K562 (cell line): ENCODE results near the gene GDF2. TPM values are rescaled to one million over a fixed set of nuclear protein-coding genes. Genes with fewer than 3 reads are reported as not detected.

Experiments used
- ATAC-seq: fragments of 200-7000 bp; cut with Tn5 transposase; 3 replicates; pipeline ENCODE4 v1.9.1; 2020; ENCODE audit warnings: moderate library complexity
- BruUV-seq: library from RNA; stranded (reverse); fragments of 400-500 nt; replicated peaks from 2 replicates; lab custom pipeline; 2021; lab: Mats Ljungman, UMichigan
- CTCF ChIA-PET: fragments of 300-600 bp; formaldehyde crosslinking; extraction: SDS; loops from one replicate; lab custom pipeline; 2021; ENCODE audit warnings: low intra/inter-chr PET ratio; lab: Yijun Ruan, JAX
- POLR2A ChIA-PET: fragments of 300-600, 350-650 bp; sonication (Branson Sonifier 250); formaldehyde crosslinking; extraction: SDS; loops from one replicate; lab custom pipeline; 2021; ENCODE audit warnings: antibody characterized with exemption, inconsistent platforms; lab: Yijun Ruan, JAX
- DNase-seq, 4 experiments: peaks; one replicate each; pipeline versions ENCODE4 v3.0.0 to v3.0.0-alpha.2; 2011 to 2018; ENCODE audit warnings: low spot score in 3 of 4, mixed read lengths in 3 of 4; ENCODE audit errors: extremely low read depth in 1 of 4
- FAIRE-seq: peaks from 2 replicates; lab custom pipeline; 2011; peaks lifted over from hg19 to GRCh38; lab: Jason Lieb, UNC
- H2AFZ ChIP-seq: 2 replicates; pipeline ENCODE4 v1.6.0; 2011; ENCODE audit warnings: low read depth, low read length, control low read depth, inconsistent platforms
- H3K27ac ChIP-seq: fragments of 200-600 bp; 3 replicates; pipeline ENCODE4 v1.8.0; 2011; ENCODE audit warnings: low read depth, mild to moderate bottlenecking, control low read depth, inconsistent platforms, low read length, moderate library complexity, mixed read lengths; ENCODE audit errors: extremely low read depth
- H3K27me3 ChIP-seq, 2 experiments: fragments of 300-600 bp in 1 of 2; 2 replicates in 1 of 2; 3 replicates in 1 of 2; pipeline versions ENCODE4 v1.6.0 to v1.8.0; 2011; ENCODE audit warnings: inconsistent platforms in 2 of 2, low read length in 2 of 2, mild to moderate bottlenecking in 1 of 2, mixed read lengths in 1 of 2, moderate library complexity in 1 of 2; ENCODE audit not compliant: control insufficient read depth in 2 of 2, insufficient read depth in 2 of 2
- H3K36me3 ChIP-seq: fragments of 300-600 bp; 3 replicates; pipeline ENCODE4 v1.8.0; 2011; ENCODE audit warnings: mild to moderate bottlenecking, low read length, inconsistent platforms; ENCODE audit not compliant: control insufficient read depth, insufficient read depth
- H3K4me1 ChIP-seq, 2 experiments: fragments of 200-600 bp in 1 of 2; replicated peaks in 1 of 2; 2 replicates in 1 of 2; 3 replicates in 1 of 2; pipeline versions ENCODE4 v1.5.1 to v1.8.0; 2011; ENCODE audit warnings: inconsistent platforms in 2 of 2, low read length in 2 of 2, mild to moderate bottlenecking in 1 of 2, mixed read lengths in 1 of 2, moderate library complexity in 1 of 2; ENCODE audit not compliant: control insufficient read depth in 2 of 2, insufficient read depth in 2 of 2
- H3K4me2 ChIP-seq: 2 replicates; pipeline ENCODE4 v1.6.1; 2011; ENCODE audit warnings: low read length, control low read depth, inconsistent platforms, mixed read lengths; ENCODE audit not compliant: insufficient read depth
- H3K4me3 ChIP-seq: fragments of 200-600 bp; sonication (generic), shearing (Covaris generic); 2 replicates; pipeline ENCODE4 v1.5.1; 2016; ENCODE audit warnings: control low read depth, inconsistent platforms
- H3K79me2 ChIP-seq: fragments of 200-600 bp; 3 replicates; pipeline ENCODE4 v1.8.0; 2011; ENCODE audit warnings: low read length, inconsistent platforms; ENCODE audit not compliant: control insufficient read depth, insufficient read depth
- H3K9ac ChIP-seq, 2 experiments: 2 replicates each; pipeline versions ENCODE4 v1.6.0 to v1.6.1; 2011; ENCODE audit warnings: low read depth in 2 of 2, low read length in 2 of 2, control low read depth in 1 of 2, inconsistent platforms in 1 of 2, mild to moderate bottlenecking in 1 of 2, mixed read lengths in 1 of 2; ENCODE audit not compliant: insufficient read depth in 1 of 2
- H3K9me1 ChIP-seq: one replicate; pipeline ENCODE4 v1.6.0; 2011; ENCODE audit warnings: inconsistent platforms, mild to moderate bottlenecking, low read length, moderate library complexity; ENCODE audit not compliant: control insufficient read depth, insufficient read depth
- H3K9me3 ChIP-seq: replicated peaks from 2 replicates; pipeline ENCODE4 v1.5.1; 2011; ENCODE audit warnings: low read depth, low read length, inconsistent platforms; ENCODE audit not compliant: control insufficient read depth, insufficient read depth
- H4K20me1 ChIP-seq: replicated peaks from 2 replicates; pipeline ENCODE4 v1.6.1; 2011; ENCODE audit warnings: low read length, inconsistent platforms, mixed read lengths; ENCODE audit not compliant: control insufficient read depth, insufficient read depth
- CBFB ChIP-seq: sonication (generic); formaldehyde crosslinking; IDR thresholded peaks from 2 replicates; pipeline ENCODE4 v1.4.0; 2020; ENCODE audit warnings: mild to moderate bottlenecking, missing genetic modification reagents
- CHD2 ChIP-seq: IDR thresholded peaks from 2 replicates; pipeline ENCODE4 v1.6.1; 2011; ENCODE audit warnings: low read depth, low read length
- ILF3 ChIP-seq: fragments of 450-650 bp; IDR thresholded peaks from 2 replicates; pipeline ENCODE4 v1.6.1; 2018; ENCODE audit warnings: antibody characterized with exemption, mild to moderate bottlenecking, moderate library complexity, borderline replicate concordance
- PYGO2 ChIP-seq: fragments of 450-650 bp; IDR thresholded peaks from 2 replicates; pipeline ENCODE4 v1.6.1; 2016; ENCODE audit warnings: mild to moderate bottlenecking, missing genetic modification characterization, moderate library complexity, missing compliant biosample characterization
- RFX5 ChIP-seq: IDR thresholded peaks from 2 replicates; pipeline ENCODE4 v1.6.1; 2011; ENCODE audit warnings: low read depth, mild to moderate bottlenecking, improper control_type of control experiment, low read length
- ZNF12 ChIP-seq: sonication (generic); formaldehyde crosslinking; IDR thresholded peaks from 2 replicates; pipeline ENCODE4 v1.4.0; 2020; ENCODE audit warnings: mild to moderate bottlenecking, missing genetic modification reagents
- ZNF431 ChIP-seq: sonication (generic); formaldehyde crosslinking; IDR thresholded peaks from 2 replicates; pipeline ENCODE4 v1.8.0; 2022; ENCODE audit warnings: mild to moderate bottlenecking, missing genetic modification reagents
- ZNF766 ChIP-seq: fragments of 200-800 bp; sonication (Bioruptor generic); conservative IDR thresholded peaks from 2 replicates; pipeline ENCODE4 v1.6.1; 2016; ENCODE audit warnings: missing genetic modification characterization, missing compliant biosample characterization
- ZSCAN29 ChIP-seq: fragments of 450-650 bp; IDR thresholded peaks from 2 replicates; pipeline ENCODE4 v1.6.1; 2017
- WGBS: fragments of 100-300 bp; shearing (Covaris generic); methylation state at CpG from one replicate; pipeline ENCODE4 v1.1.6; 2016; ENCODE audit warnings: low coverage, mixed read lengths; ENCODE audit not compliant: insufficient coverage; ENCODE audit errors: missing lambda C conversion rate; 5-methylcytosine and 5-hydroxymethylcytosine counted together
- in situ Hi-C: fragments of 300-500 bp; cut with MboI; formaldehyde crosslinking; loops from 4 replicates; pipeline ENCODE4 v1.15.0; 2018; ENCODE audit warnings: inconsistent platforms, mixed read lengths
- intact Hi-C: fragments of 100-400 bp; cut with micrococcal nuclease; formaldehyde crosslinking; loops from 2 replicates; pipeline ENCODE4 v1.14.2; 2022
- polyA plus RNA-seq, 8 experiments: library from polyadenylated mRNA; depleted of rRNA in 4 of 8; stranded (reverse) in 5 of 8; unstranded in 3 of 8; fragments of >200 nt; fragmentation: Nextera tagmentation in 2 of 8; fragmentation: Illumina TruSeq in 1 of 8; extraction: Ambion mirVana in 2 of 8; extraction: Trizol in 1 of 8; gene quantifications; 2 replicates each; pipeline versions ENCODE4 v1.2.1 to v1.2.3, GENCODE V29; 2011 to 2014; ENCODE audit warnings: inconsistent platforms in 1 of 8, missing spikeins in 1 of 8
- total RNA-seq, 7 experiments: library from RNA; depleted of rRNA in 6 of 7; stranded (reverse); fragments of >200 nt in 6 of 7; fragmentation: Illumina TruSeq in 2 of 7; extraction: Trizol in 2 of 7; gene quantifications; 2 replicates each; pipeline versions ENCODE4 v1.2.1 to v1.2.3, GENCODE V29; 2011 to 2021; ENCODE audit warnings: low replicate concordance in 1 of 7

The GDF2 gene
- total and polyA plus RNA-seq, 9 of the 15 experiments (the other 6 are each of a cell fraction or from before 2014, with no cell fraction given): 0.08 to 0.58 (median 0.27) TPM; not detected in 2

DNA sequence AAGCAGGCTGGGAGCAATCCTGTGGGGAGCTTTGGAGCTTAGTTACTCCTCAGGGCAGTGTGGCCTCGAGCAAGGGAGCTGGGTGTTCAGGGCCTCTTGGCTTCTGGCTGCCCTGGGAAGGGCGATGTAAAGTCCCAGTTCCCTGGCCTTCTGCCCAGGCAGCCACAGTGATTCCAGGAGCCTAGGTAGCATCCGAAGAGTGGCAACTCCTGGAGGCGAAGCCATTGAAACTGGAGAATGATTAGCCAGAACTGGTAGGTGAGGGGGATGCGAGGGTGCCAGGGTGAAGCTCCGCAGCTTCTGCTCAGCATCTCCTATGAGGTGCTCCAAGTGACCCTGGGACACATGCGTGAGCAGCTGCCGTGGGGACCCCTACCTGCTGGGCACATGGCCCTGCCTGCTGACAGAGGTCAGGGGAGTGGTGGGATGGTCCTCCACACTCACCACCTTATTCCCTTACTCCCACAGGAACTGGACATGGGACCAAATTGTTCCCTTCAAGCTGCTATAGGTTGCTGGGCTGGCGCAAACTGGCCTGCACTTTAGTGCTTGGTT is 7.8 kb upstream of the GDF2 start:
- Histone ChIP-seq H3K79me2 (no peaks in the 10 kb centered on the region), H3K36me3 (no peaks in the 10 kb centered on the region)
- DNase-seq: no peak
- ATAC-seq: no peak
- FAIRE-seq: no peak
- CTCF ChIA-PET: interaction anchor here (1.1 kb wide), 1 partner anchor 266 kb away, joined by 3 read pairs; no protein-coding TSS in a partner anchor
- no peak for TF ChIP-seq RFX5
- TF ChIP-seq, all 486 proteins: peak for 0
- no TSS peak for BruUV-seq
- Histone ChIP-seq H4K20me1 (peaks cover 5% of the 10 kb centered on the region; the same call in 1 of the 2 replicates), H2AFZ (no peak overlapping the region), H3K9me3 (no peaks in the 10 kb centered on the region), H3K4me1 (peaks cover 9 to 23% of the 10 kb centered on the region in 2 experiments; a peak in 3 of 5 replicates), H3K27ac (no peak overlapping the region), H3K4me2 (no peak overlapping the region), H3K4me3 (no peak overlapping the region), H3K9ac (peak overlapping the region in 1 of 2 experiments; percentile 27; a peak in 1 of 4 replicates), H3K9me1 (no peaks in the 10 kb centered on the region), H3K27me3 (peaks cover 0 to 6% of the 10 kb centered on the region in 2 experiments; a peak in 3 of 5 replicates)
- in situ Hi-C loops (loop anchor here (10.0 kb wide), 1 partner anchor 280 kb away; no protein-coding TSS in a partner anchor), intact Hi-C loops (loop anchor here (5.0 kb wide), 1 partner anchor 52 kb away; no protein-coding TSS in a partner anchor)
- 24% methylated on average over 9 of the region's 9 CpGs for WGBS
- POLR2A ChIA-PET: interaction anchor here (0.6 to 3.0 kb wide), 3 partner anchors 9 to 250 kb away, joined by 3 to 11 read pairs (median 3); no protein-coding TSS in a partner anchor

DNA sequence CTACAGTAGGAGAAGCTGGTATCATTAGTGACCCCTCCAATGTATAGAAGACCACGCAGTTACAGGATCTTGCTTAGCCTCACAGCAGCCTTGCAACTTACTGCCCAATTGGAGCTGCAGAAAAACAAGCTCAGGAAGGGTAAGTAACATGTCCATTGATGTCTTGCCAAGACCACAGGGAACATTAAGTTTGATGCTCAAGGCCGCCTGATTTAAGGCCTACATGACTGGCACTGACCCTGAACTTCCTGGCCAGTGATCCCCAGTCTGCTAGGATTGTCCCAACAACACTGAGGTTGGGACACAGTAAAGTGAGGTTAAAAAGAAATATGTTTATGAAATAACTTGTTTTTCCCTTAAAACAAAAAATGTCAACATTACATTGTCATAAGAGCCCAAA is 6.8 kb upstream of the GDF2 start:
- in situ Hi-C loops: loop anchor here (10.0 kb wide), 1 partner anchor 281 kb away; no protein-coding TSS in a partner anchor

More for the DNA sequence above, 6.8 kb upstream of the GDF2 start:
- H3K4me3 ChIP-seq: no peak overlapping the region
- intact Hi-C loops: no loop called here
- peaks cover 5% of the 10 kb centered on the region; the same call in 1 of the 2 replicates for H4K20me1 ChIP-seq
- ATAC-seq (no peak), DNase-seq (no peak), FAIRE-seq (no peak)
- H3K36me3 ChIP-seq: no peaks in the 10 kb centered on the region
- peaks cover 9 to 15% of the 10 kb centered on the region in 2 experiments; a peak in 3 of 5 replicates for H3K4me1 ChIP-seq
- POLR2A ChIA-PET: interaction anchor here (0.7 to 3.0 kb wide), 2 partner anchors 8 kb away, joined by 3 to 11 read pairs; no protein-coding TSS in a partner anchor
- BruUV-seq: no TSS peak
- H3K9ac ChIP-seq: no peak overlapping the region
- no peaks in the 10 kb centered on the region for H3K9me3 ChIP-seq
- TF ChIP-seq PYGO2 (tag): no peak
- TF ChIP-seq CHD2: no peak
- TF ChIP-seq ILF3: no peak
- TF ChIP-seq CBFB (CRISPR knock-in tag): no peak
- no peak for TF ChIP-seq ZNF431 (CRISPR knock-in tag)
- TF ChIP-seq ZNF12: no peak
- TF ChIP-seq ZSCAN29: no peak
- no peak for TF ChIP-seq ZNF766
- H2AFZ ChIP-seq: no peak overlapping the region
- H3K9me1 ChIP-seq: no peaks in the 10 kb centered on the region
- H3K27me3 ChIP-seq: peaks cover 0 to 3% of the 10 kb centered on the region in 2 experiments; a peak in 2 of 5 replicates
- H3K27ac ChIP-seq: no peak overlapping the region
- H3K4me2 ChIP-seq: no peak overlapping the region
- CTCF ChIA-PET: interaction anchor here (1.1 kb wide), 1 partner anchor 267 kb away, joined by 3 read pairs; no protein-coding TSS in a partner anchor
- H3K79me2 ChIP-seq: no peaks in the 10 kb centered on the region
- 25% methylated on average over 2 of the region's 2 CpGs for WGBS
